IPS-18c (cell line): ENCODE data around the gene ZP2.
"Not testable (repeated sequence)": the region's sequence is repeated elsewhere in the genome, so short reads cannot be mapped to it uniquely, and the experiment has no call there.

Experiments used
- H3K4me3 ChIP-seq: 2 replicates; pipeline ENCODE4 v1.7.0; 2013; ENCODE audit warnings: low read depth, mild to moderate bottlenecking, low read length, moderate library complexity; ENCODE audit not compliant: insufficient read depth
- H3K9me3 ChIP-seq: one replicate; pipeline ENCODE4 v1.6.1; 2013; ENCODE audit warnings: mild to moderate bottlenecking, low read length, moderate library complexity; ENCODE audit not compliant: control insufficient read depth, insufficient read depth

ZP2 gene

DNA sequence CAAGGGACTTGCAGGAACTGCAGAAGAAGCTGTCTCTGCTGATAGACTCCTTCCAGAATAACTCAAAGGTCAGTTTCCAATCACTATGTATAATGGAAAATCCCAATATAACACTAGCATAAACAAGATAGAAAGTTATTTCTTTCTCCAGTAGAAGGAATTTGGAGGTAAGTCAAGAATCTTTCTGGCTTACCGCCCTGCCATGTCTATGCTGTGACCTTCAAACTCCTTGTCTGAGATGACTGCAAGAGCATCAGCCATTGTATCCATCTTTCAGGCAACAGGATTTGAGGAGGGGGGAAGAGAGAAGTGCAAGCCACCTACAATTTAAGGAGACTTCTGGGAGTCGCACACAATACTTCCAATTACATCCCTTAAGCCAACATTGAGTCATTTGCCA is 50.2 kb downstream of the ZP2 start:
- no peak overlapping the region for H3K4me3 ChIP-seq
- H3K9me3 ChIP-seq: no peaks in the 10 kb centered on the region

- H3K9me3 ChIP-seq: no peaks in the 10 kb centered on the region
- no peak overlapping the region for H3K4me3 ChIP-seq
Measured at GRCh38 chr16:21160276-21160675, 51.1 kb downstream of the ZP2 start.

DNA sequence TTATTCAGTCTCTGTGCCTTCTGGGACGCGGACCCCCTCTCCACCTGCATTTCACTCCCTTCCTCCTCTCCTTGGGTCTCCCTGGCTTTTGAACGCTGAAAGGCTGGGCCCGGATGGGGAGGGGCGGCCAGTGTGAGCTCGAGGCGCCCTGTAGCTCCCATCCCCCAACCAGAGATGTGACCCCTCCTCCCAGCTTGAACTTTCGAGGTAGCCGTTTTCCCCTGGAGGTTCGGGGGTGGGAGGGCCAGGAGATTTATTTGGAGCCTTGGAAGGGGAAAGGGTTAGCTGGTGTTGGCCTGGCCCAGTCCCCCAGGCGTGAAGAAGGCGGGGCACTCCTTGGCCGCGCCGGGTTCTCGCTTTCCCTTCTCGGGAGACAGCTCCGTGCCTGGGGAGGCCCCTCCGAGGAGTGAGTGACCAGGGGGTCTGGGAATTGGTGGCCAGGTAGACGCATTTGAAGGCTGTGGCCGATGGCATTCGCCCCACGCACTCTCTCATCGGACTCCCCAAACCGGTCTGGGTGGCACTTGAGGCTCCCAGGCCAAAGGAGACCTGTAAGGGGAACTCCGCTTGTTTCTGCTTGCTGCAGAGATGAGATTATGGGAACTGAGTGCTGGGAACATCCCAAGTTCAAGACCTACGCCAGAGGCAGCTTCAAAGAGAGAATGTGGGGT is 52.0 kb downstream of the ZP2 start:
- H3K9me3 ChIP-seq: no peaks in the 10 kb centered on the region
- H3K4me3 ChIP-seq: peak overlapping the region; percentile 84

DNA sequence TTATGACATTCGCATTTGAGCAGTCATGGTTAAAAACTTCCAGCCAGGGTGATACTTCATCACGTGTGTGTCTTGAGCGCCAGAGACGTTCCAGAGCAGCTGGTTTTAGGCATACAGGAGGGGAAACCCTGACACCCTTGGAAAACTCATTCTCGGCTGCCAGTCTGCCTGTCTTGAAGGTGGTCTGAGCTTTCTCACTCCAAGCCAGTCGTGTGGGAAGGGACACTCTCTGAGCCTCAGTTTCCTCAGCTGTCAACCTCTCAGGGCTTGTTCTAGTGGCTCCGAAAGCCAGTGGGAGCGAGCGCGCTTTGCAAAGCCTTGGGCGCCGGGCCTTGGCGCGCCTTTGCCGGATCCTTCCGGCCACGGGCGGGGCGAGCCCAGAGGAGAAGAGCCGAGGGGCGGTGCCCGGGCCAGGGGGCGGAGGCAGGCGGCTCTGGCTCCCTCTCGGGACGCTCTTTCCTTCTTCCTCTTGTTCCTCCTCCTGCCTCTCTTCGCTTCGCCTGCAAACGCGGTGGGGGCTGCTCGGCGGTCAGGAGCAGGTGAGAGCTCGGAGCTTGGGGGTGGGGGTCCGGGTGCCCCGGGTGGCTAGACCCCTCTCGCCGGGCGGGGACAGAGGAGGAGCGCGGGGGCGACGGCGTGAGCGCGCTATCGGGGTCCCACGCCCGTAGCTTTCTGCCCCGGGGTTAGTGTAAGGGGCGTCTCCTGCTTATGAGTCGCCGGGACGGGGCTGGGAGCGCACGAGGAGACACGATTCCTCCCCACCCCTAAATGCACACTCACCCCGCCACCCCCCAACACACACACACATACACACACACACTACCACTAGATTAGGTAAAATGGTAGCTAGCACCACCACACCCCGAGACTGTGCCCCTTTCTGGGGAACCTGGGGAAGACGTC is 52.9 kb downstream of the ZP2 start, which contains the start of gene LDAF1:
LDAF1 (plus strand) TSS at position 467 of the 903 bp plus-strand sequence. CDS start 2,509 bp downstream, outside the sequence.
- Histone ChIP-seq H3K9me3 (no peaks in the 10 kb centered on the region), H3K4me3 (peak within 1 kb of the TSS; percentile 84)

DNA sequence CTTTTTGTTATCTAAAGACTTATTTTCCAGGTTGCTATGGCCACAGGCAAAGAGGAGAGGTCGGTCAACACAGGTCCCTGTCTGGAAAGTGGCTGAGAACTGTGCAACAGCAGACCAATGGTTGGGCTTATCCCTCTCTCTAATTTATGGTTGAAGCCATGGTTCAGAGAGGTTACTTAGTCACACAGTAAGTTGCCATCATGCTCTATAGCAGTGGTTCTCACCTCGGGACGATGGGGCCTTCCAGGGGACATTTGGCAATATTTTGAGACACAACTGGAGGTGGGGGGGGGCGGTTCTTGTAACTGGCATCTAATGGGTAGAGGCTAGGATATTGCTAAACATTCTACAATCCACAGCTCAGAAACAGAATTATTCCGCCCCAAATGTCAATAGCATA is 53.7 kb downstream of the ZP2 start:
- H3K9me3 ChIP-seq: no peaks in the 10 kb centered on the region
- no peak overlapping the region for H3K4me3 ChIP-seq

DNA sequence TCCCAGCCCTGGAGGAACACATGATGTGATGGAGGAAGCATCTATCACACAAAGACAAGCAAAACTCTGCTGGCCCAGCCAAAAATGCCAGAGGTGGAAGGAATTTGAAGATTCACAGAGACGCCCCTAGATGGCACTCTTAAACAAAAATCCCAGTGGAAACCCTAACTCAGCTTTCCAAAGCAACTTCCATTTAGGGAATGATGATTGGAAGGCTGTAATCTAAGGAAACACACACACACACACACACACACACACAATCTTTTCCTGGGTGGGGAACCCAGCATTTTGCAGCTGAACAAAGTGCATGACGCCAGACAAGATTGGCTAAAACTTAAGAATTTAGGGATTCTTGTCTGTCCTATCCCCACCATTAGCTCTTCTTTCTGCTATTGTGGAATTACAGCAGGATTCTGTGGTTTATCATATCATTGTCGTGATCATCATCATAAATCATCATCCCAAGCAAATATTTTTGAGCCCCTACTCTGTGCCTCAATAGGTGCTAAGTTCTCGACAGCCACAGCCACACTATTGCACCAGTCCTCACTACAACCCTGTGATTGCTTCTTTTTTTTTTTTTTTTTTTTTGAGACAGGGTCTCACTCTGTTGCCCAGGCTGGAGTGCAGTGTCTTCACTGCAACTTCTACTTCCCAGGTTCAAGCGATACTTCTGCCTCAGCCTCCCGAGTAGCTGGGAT is 54.5 kb downstream of the ZP2 start:
- H3K9me3 ChIP-seq: no peaks in the 10 kb centered on the region
- no peak overlapping the region for H3K4me3 ChIP-seq

GRCh38 chr16:21156011-21156410 is 55.4 kb downstream of the ZP2 start:
- H3K9me3 ChIP-seq, H3K4me3 ChIP-seq: not testable (repeated sequence)

GRCh38 chr16:21153124-21153729 is 58.1 kb downstream of the ZP2 start:
- H3K4me3 ChIP-seq, H3K9me3 ChIP-seq: not testable (repeated sequence)

- H3K4me3 ChIP-seq: not testable (repeated sequence)
Measured at GRCh38 chr16:21152160-21153030, 59.0 kb downstream of the ZP2 start.

DNA sequence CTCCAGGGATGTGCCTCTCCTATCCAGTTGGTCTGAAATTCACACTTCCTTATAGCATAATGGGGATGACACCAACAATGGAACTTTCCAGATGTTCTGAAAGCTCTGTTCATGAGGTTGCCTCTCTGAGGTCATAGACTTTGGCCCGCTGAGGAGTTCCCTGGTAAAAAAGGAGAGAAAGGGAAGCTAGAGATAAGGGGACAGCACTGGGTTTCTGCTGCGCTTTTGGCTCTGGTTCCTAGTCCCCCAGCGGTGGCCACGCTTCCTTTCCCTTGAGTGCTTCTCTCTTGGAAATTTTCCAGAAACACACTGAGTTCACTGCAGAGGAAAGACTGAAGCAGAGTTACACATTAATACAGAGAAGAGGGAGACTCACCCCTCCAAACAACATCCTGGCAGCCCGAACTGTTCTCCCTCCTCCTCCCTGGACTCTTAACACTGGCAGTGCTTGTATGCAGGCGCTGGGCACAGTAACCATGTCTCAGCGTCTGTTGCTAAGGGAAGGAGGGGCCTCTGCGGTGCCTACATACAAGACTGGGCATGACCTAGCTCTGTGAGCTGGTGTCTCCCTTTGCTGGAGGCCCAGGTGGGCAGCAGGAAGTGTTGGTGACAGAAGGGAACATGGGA is 60.9 kb downstream of the ZP2 start, which contains the start of gene DNAH3:
DNAH3 (minus strand) TSS at position 472 of the 627 bp plus-strand sequence. CDS start 527 bp downstream, outside the sequence.
- Histone ChIP-seq H3K4me3 (no peak within 1 kb of the TSS), H3K9me3 (no peaks in the 10 kb centered on the region)

More at GRCh38 chr16:21152160-21153030, 59.0 kb downstream of the ZP2 start:
- not testable (repeated sequence) for H3K9me3 ChIP-seq
